ENCODE data around the gene DPEP1.

The DPEP1 gene

DNA sequence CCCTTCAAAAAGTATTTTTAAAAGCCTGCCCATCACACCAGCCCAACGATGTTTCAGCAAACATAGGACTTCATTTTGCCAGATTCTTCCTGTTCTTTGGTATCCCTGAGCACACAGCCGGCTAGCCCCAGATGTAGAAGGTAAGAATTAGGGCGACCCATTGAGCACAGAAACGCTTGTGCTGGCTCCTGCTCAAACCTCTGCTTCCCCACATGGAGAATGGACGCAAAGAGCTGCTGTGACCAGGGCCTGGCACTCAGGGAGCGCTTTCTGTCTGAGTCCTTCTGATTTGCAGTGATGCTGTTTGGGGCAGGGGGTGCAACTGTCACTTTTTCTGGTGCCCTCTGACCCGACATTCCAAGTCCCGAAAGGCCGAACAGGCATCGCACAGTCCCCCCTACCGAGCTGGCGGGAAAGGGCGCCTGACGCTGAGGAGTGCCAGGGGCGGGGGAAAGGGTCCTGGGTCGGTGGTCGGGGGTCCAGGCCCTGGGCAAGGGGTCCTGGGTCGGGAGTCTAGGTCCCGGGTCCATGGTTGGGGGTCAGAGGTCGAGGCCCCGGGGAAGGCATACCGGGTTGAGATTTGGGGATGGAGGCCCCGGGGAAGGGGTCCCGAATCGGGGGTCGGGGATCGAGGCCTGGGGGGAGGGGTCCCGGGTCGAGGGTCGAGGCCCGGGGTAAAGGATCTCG lies 43.1 kb downstream of the DPEP1 start:
- Histone ChIP-seq H3K4ac (ENCODE audit: low read depth, low read length) (peak overlapping the region; percentile 96), H3K36me3 (ENCODE audit: control insufficient read depth in 1 of 2, insufficient read depth in 2 of 2, low read length in 2 of 2) (peaks cover 22 to 28% of the 10 kb centered on the region in 2 experiments), H3K79me1 (ENCODE audit: low read length) (peaks cover 6% of the 10 kb centered on the region), H4K12ac (ENCODE audit: low read depth, low read length) (no peak overlapping the region), H2BK120ac (ENCODE audit: insufficient read depth, low read length, poor library complexity) (no peak overlapping the region), H2AK5ac (ENCODE audit: low read length) (no peak overlapping the region), H3K9me3 (ENCODE audit: insufficient read depth, low read depth, low read length) (peaks cover 2% of the 10 kb centered on the region), H3K4me2 (ENCODE audit: low read length) (peak overlapping the region; percentile 70), H3K27ac (ENCODE audit: low read depth, low read length) (no peak overlapping the region), H2AFZ (ENCODE audit: insufficient read depth, low read length, poor library complexity) (no peak overlapping the region), H4K91ac (ENCODE audit: low read depth, low read length) (peak overlapping the region; percentile 96), H3K27me3 (ENCODE audit: insufficient read depth, low read length) (no peaks in the 10 kb centered on the region), H3K23ac (ENCODE audit: low read length) (no peak overlapping the region), H2BK5ac (ENCODE audit: low read depth, low read length, poor library complexity) (no peak overlapping the region), H2BK12ac (ENCODE audit: low read length) (no peak overlapping the region), H3K79me2 (ENCODE audit: control insufficient read depth, insufficient read depth, low read length, poor library complexity) (peaks cover 17% of the 10 kb centered on the region), H3K14ac (ENCODE audit: low read length) (no peak overlapping the region), H3K4me3 (ENCODE audit: low read depth, low read length) (peak overlapping the region; percentile 97), H3K4me1 (ENCODE audit: control insufficient read depth in 1 of 2, insufficient read depth in 2 of 2, low read length in 2 of 2) (peaks cover 12 to 13% of the 10 kb centered on the region in 2 experiments), H4K8ac (ENCODE audit: low read depth, low read length) (no peak overlapping the region), H3K9ac (ENCODE audit: low read length) (no peak overlapping the region), H3K18ac (ENCODE audit: low read length) (no peak overlapping the region)
- WGBS (ENCODE audit: extremely low coverage, insufficient coverage, insufficient read length): no CpG with 5 or more reads among the region's 32 CpGs
- DNase-seq: peak in 1 of 2 donors; percentile 12

GRCh38 chr16:89657442-89658220 lies 44.2 kb downstream of the DPEP1 start, which contains the start of the genes CHMP1A and SPATA33:
CHMP1A (minus strand) TSS chr16:89657708; CDS start chr16:89657588, 120 bp downstream.
SPATA33 (plus strand) TSS chr16:89657836; CDS start chr16:89657912, 76 bp downstream.
- H3K18ac ChIP-seq (ENCODE audit: low read length): peak within 1 kb of the TSS; percentile 100
- peak within 1 kb of the TSS; percentile 68 for H3K27ac ChIP-seq (ENCODE audit: low read depth, low read length)
- H3K79me1 ChIP-seq (ENCODE audit: low read length): peaks cover 6% of the 10 kb centered on the region
- H2BK12ac ChIP-seq (ENCODE audit: low read length): no peak within 1 kb of the TSS
- H2AK5ac ChIP-seq (ENCODE audit: low read length): peak within 1 kb of the TSS; percentile 86
- peaks cover 12 to 13% of the 10 kb centered on the region in 2 experiments for H3K4me1 ChIP-seq (ENCODE audit: control insufficient read depth in 1 of 2, insufficient read depth in 2 of 2, low read length in 2 of 2)
- H3K4me3 ChIP-seq (ENCODE audit: low read depth, low read length): peak within 1 kb of the TSS; percentile 97
- H2BK5ac ChIP-seq (ENCODE audit: low read depth, low read length, poor library complexity): peak within 1 kb of the TSS; percentile 84
- H2BK120ac ChIP-seq (ENCODE audit: insufficient read depth, low read length, poor library complexity): peak within 1 kb of the TSS; percentile 89
- peak within 1 kb of the TSS; percentile 99 for H2AFZ ChIP-seq (ENCODE audit: insufficient read depth, low read length, poor library complexity)
- no peak within 1 kb of the TSS for H3K23ac ChIP-seq (ENCODE audit: low read length)
- no peaks in the 10 kb centered on the region for H3K27me3 ChIP-seq (ENCODE audit: insufficient read depth, low read length)
- H4K12ac ChIP-seq (ENCODE audit: low read depth, low read length): peak within 1 kb of the TSS; percentile 98
- H3K79me2 ChIP-seq (ENCODE audit: control insufficient read depth, insufficient read depth, low read length, poor library complexity): peaks cover 17% of the 10 kb centered on the region
- H3K9me3 ChIP-seq (ENCODE audit: insufficient read depth, low read depth, low read length): peaks cover 2% of the 10 kb centered on the region
- no CpG with 5 or more reads among the region's 99 CpGs for WGBS (ENCODE audit: extremely low coverage, insufficient coverage, insufficient read length)
- peak within 1 kb of the TSS; percentile 70 for H3K4me2 ChIP-seq (ENCODE audit: low read length)
- peak within 1 kb of the TSS; percentile 96 for H4K91ac ChIP-seq (ENCODE audit: low read depth, low read length)
- peak; percentile 79 to 95 for DNase-seq
- peak within 1 kb of the TSS; percentile 99 for H4K8ac ChIP-seq (ENCODE audit: low read depth, low read length)
- peak within 1 kb of the TSS; percentile 99 for H3K14ac ChIP-seq (ENCODE audit: low read length)
- H3K36me3 ChIP-seq (ENCODE audit: control insufficient read depth in 1 of 2, insufficient read depth in 2 of 2, low read length in 2 of 2): peaks cover 19 to 22% of the 10 kb centered on the region in 2 experiments
- peak within 1 kb of the TSS; percentile 96 for H3K9ac ChIP-seq (ENCODE audit: low read length)
- H3K4ac ChIP-seq (ENCODE audit: low read depth, low read length): peak within 1 kb of the TSS; percentile 96

- H3K79me2 ChIP-seq (ENCODE audit: control insufficient read depth, insufficient read depth, low read length, poor library complexity): peaks cover 17% of the 10 kb centered on the region
- H3K4me3 ChIP-seq (ENCODE audit: low read depth, low read length): peak overlapping the region; percentile 97
- peak overlapping the region; percentile 82 for H4K8ac ChIP-seq (ENCODE audit: low read depth, low read length)
- peak overlapping the region; percentile 87 for H3K9ac ChIP-seq (ENCODE audit: low read length)
- peak in 1 of 2 donors; percentile 27 for DNase-seq
- H3K4me2 ChIP-seq (ENCODE audit: low read length): peak overlapping the region; percentile 65
- H3K18ac ChIP-seq (ENCODE audit: low read length): peak overlapping the region; percentile 55
- no peak overlapping the region for H2BK12ac ChIP-seq (ENCODE audit: low read length)
- no peak overlapping the region for H2AK5ac ChIP-seq (ENCODE audit: low read length)
- H2AFZ ChIP-seq (ENCODE audit: insufficient read depth, low read length, poor library complexity): peak overlapping the region; percentile 85
- peak overlapping the region; percentile 29 for H4K91ac ChIP-seq (ENCODE audit: low read depth, low read length)
- peaks cover 20 to 22% of the 10 kb centered on the region in 2 experiments for H3K36me3 ChIP-seq (ENCODE audit: control insufficient read depth in 1 of 2, insufficient read depth in 2 of 2, low read length in 2 of 2)
- WGBS (ENCODE audit: extremely low coverage, insufficient coverage, insufficient read length): no CpG with 5 or more reads among the region's 27 CpGs
- peaks cover 3% of the 10 kb centered on the region for H3K9me3 ChIP-seq (ENCODE audit: insufficient read depth, low read depth, low read length)
- no peak overlapping the region for H3K23ac ChIP-seq (ENCODE audit: low read length)
- no peak overlapping the region for H4K12ac ChIP-seq (ENCODE audit: low read depth, low read length)
- no peaks in the 10 kb centered on the region for H3K27me3 ChIP-seq (ENCODE audit: insufficient read depth, low read length)
- H3K4me1 ChIP-seq (ENCODE audit: control insufficient read depth in 1 of 2, insufficient read depth in 2 of 2, low read length in 2 of 2): peaks cover 12 to 13% of the 10 kb centered on the region in 2 experiments
- H3K79me1 ChIP-seq (ENCODE audit: low read length): peaks cover 6% of the 10 kb centered on the region
- H2BK5ac ChIP-seq (ENCODE audit: low read depth, low read length, poor library complexity): peak overlapping the region; percentile 70
- H3K14ac ChIP-seq (ENCODE audit: low read length): peak overlapping the region; percentile 83
- peak overlapping the region; percentile 68 for H3K27ac ChIP-seq (ENCODE audit: low read depth, low read length)
- H2BK120ac ChIP-seq (ENCODE audit: insufficient read depth, low read length, poor library complexity): no peak overlapping the region
- peak overlapping the region; percentile 25 for H3K4ac ChIP-seq (ENCODE audit: low read depth, low read length)
Observed at GRCh38 chr16:89658221-89658879, 44.9 kb downstream of the DPEP1 start.

GRCh38 chr16:89660146-89660545 lies 46.7 kb downstream of the DPEP1 start:
- Histone ChIP-seq H3K4ac (ENCODE audit: low read depth, low read length) (no peak overlapping the region), H3K79me2 (ENCODE audit: control insufficient read depth, insufficient read depth, low read length, poor library complexity) (peaks cover 17% of the 10 kb centered on the region), H4K8ac (ENCODE audit: low read depth, low read length) (no peak overlapping the region), H3K18ac (ENCODE audit: low read length) (no peak overlapping the region), H3K79me1 (ENCODE audit: low read length) (peaks cover 6% of the 10 kb centered on the region), H3K4me2 (ENCODE audit: low read length) (no peak overlapping the region), H4K91ac (ENCODE audit: low read depth, low read length) (no peak overlapping the region), H2BK5ac (ENCODE audit: low read depth, low read length, poor library complexity) (no peak overlapping the region), H3K4me3 (ENCODE audit: low read depth, low read length) (no peak overlapping the region), H3K9ac (ENCODE audit: low read length) (no peak overlapping the region), H3K23ac (ENCODE audit: low read length) (no peak overlapping the region), H3K4me1 (ENCODE audit: control insufficient read depth in 1 of 2, insufficient read depth in 2 of 2, low read length in 2 of 2) (peaks cover 12 to 13% of the 10 kb centered on the region in 2 experiments), H3K9me3 (ENCODE audit: insufficient read depth, low read depth, low read length) (peaks cover 8% of the 10 kb centered on the region), H2BK120ac (ENCODE audit: insufficient read depth, low read length, poor library complexity) (no peak overlapping the region), H2AFZ (ENCODE audit: insufficient read depth, low read length, poor library complexity) (no peak overlapping the region), H2AK5ac (ENCODE audit: low read length) (no peak overlapping the region), H3K36me3 (ENCODE audit: control insufficient read depth in 1 of 2, insufficient read depth in 2 of 2, low read length in 2 of 2) (peaks cover 27 to 29% of the 10 kb centered on the region in 2 experiments), H3K14ac (ENCODE audit: low read length) (no peak overlapping the region), H3K27ac (ENCODE audit: low read depth, low read length) (no peak overlapping the region), H2BK12ac (ENCODE audit: low read length) (no peak overlapping the region), H3K27me3 (ENCODE audit: insufficient read depth, low read length) (no peaks in the 10 kb centered on the region), H4K12ac (ENCODE audit: low read depth, low read length) (no peak overlapping the region)
- DNase-seq: no peak
- WGBS (ENCODE audit: extremely low coverage, insufficient coverage, insufficient read length): no CpG with 5 or more reads among the region's 7 CpGs

All from trophoblast cell (in vitro differentiated cells and primary cell).